A673 (cell line): Measurements from ENCODE around the gene MEA1. TPM values are rescaled to one million over a fixed set of nuclear protein-coding genes. Genes with fewer than 3 reads are reported as not detected.

Experiments
- Bru-seq: library from RNA; stranded (reverse); fragments of 400-500 nt; gene quantifications from one replicate; lab custom pipeline; 2021; lab: Mats Ljungman, UMichigan
- BruChase-seq, 2 experiments: library from RNA; stranded (reverse); fragments of 400-500 nt; gene quantifications; one replicate each; lab custom pipeline; 2021; lab: Mats Ljungman, UMichigan
- BruUV-seq: library from RNA; stranded (reverse); fragments of 400-500 nt; replicated peaks from 2 replicates; lab custom pipeline; 2021; lab: Mats Ljungman, UMichigan
- CTCF ChIA-PET: fragments of 300-600 bp; sonication (Branson Sonifier 250); formaldehyde crosslinking; loops from one replicate; lab custom pipeline; 2022; ENCODE audit warnings: antibody characterized with exemption; lab: Charles Lee
- POLR2A ChIA-PET: fragments of 300-600 bp; sonication (Branson Sonifier 250); formaldehyde crosslinking; loops from one replicate; lab custom pipeline; 2022; ENCODE audit warnings: antibody characterized with exemption; ENCODE audit not compliant: low non-redundant PET; lab: Charles Lee
- DNase-seq: peaks from one replicate; pipeline ENCODE4 v3.0.0-alpha.2; 2015; ENCODE audit warnings: low spot score
- H3K27ac ChIP-seq: fragments of 200-600 bp; sonication (generic); 2 replicates; pipeline ENCODE4 v1.5.1; 2016; ENCODE audit warnings: mixed run types, low read depth, mild to moderate bottlenecking, mixed read lengths, antibody characterized with exemption, low read length; ENCODE audit not compliant: poor library complexity, severe bottlenecking
- H3K27me3 ChIP-seq: fragments of 200-600 bp; sonication (generic); replicated peaks from 2 replicates; pipeline ENCODE4 v1.6.1; 2017; ENCODE audit warnings: mixed run types, low read depth, mild to moderate bottlenecking, mixed read lengths, antibody characterized with exemption, low read length; ENCODE audit not compliant: insufficient read depth, poor library complexity
- H3K36me3 ChIP-seq: fragments of 200-600 bp; sonication (generic); 2 replicates; pipeline ENCODE4 v1.6.1; 2016; ENCODE audit warnings: mixed run types, mild to moderate bottlenecking, mixed read lengths, antibody characterized with exemption, low read length; ENCODE audit not compliant: insufficient read depth, poor library complexity, severe bottlenecking
- H3K4me1 ChIP-seq: fragments of 200-600 bp; sonication (generic); 2 replicates; pipeline ENCODE4 v1.6.1; 2017; ENCODE audit warnings: mixed run types, mild to moderate bottlenecking, mixed read lengths, antibody characterized with exemption, low read length; ENCODE audit not compliant: insufficient read depth, poor library complexity, severe bottlenecking
- H3K4me3 ChIP-seq: fragments of 200-600 bp; sonication (generic); 2 replicates; pipeline ENCODE4 v1.5.1; 2016; ENCODE audit warnings: low read depth, mixed run types, mild to moderate bottlenecking, mixed read lengths, low read length; ENCODE audit not compliant: poor library complexity, severe bottlenecking
- H3K9me3 ChIP-seq: fragments of 200-600 bp; sonication (generic); 2 replicates; pipeline ENCODE4 v1.6.1; 2016; ENCODE audit warnings: mixed run types, low read depth, mild to moderate bottlenecking, mixed read lengths, antibody characterized with exemption, low read length; ENCODE audit not compliant: poor library complexity, severe bottlenecking
- CTCF ChIP-seq: fragments of 300-800, 200-600 bp; sonication (generic); conservative IDR thresholded peaks from 2 replicates; pipeline ENCODE4 v1.5.1; 2017; ENCODE audit warnings: low read depth, mild to moderate bottlenecking, antibody characterized with exemption, low read length, moderate library complexity, mixed read lengths
- EZH2 ChIP-seq: fragments of 200-600 bp; sonication (generic); IDR thresholded peaks from 2 replicates; pipeline ENCODE4 v1.6.1; 2017; ENCODE audit warnings: borderline replicate concordance, low read depth, mild to moderate bottlenecking, mixed read lengths, antibody characterized with exemption, low read length; ENCODE audit not compliant: poor library complexity, severe bottlenecking
- intact Hi-C: fragments of 100-400 bp; cut with micrococcal nuclease; formaldehyde crosslinking; loops from one replicate; pipeline ENCODE4 v1.10.0; 2022; ENCODE audit not compliant: unreplicated experiment
- long read RNA-seq: library from polyadenylated mRNA; stranded (forward); transcript quantifications from one replicate; pipeline ENCODE4 v2.0.0, GENCODE V29; 2022
- total RNA-seq: library from RNA; stranded (reverse); gene quantifications from 2 replicates; pipeline ENCODE4 v1.2.3, GENCODE V29; 2021

The MEA1 gene
- total RNA-seq (113 and 125 TPM in 2 replicates), Bru-seq, nascent RNA (percentile 73 among the genes with signal in this experiment), BruChase-seq, experiment 1, labeled RNA remaining after a 2-hour chase (percentile 72 among the genes with signal in this experiment), BruChase-seq, experiment 2, labeled RNA remaining after a 6-hour chase (percentile 79 among the genes with signal in this experiment)
- long read RNA-seq, transcript MEA1-204 (4 exons, 1,004 nt) = major isoform, 105 of 131 reads
- long read RNA-seq, transcript MEA1-202 (3 exons, 2,152 nt) = minor isoform, 13 of 131 reads
- long read RNA-seq, transcript MEA1-201 (4 exons, 1,089 nt) = minor isoform, 12 of 131 reads
- long read RNA-seq, partial matches to known transcripts = 1 of 131 reads
- long read RNA-seq, other reads (novel, unspliced or antisense) = 0 of 131 reads

GRCh38 chr6:43013843-43014433 lies at the start of gene MEA1, which contains the start of gene KLHDC3:
Gene MEA1, minus strand, starts transcription at chr6:43013946. Its CDS starts 133 bp downstream, at chr6:43013813.
Gene KLHDC3, plus strand, starts transcription at chr6:43014249. Its CDS starts 2,944 bp downstream, at chr6:43017193.
- Histone ChIP-seq H3K4me3 (peak within 1 kb of the TSS; percentile 82), H3K27ac (peak within 1 kb of the TSS; percentile 79), H3K4me1 (peaks cover 7% of the 10 kb centered on the region), H3K9me3 (no peaks in the 10 kb centered on the region), H3K36me3 (peaks cover 59% of the 10 kb centered on the region), H3K27me3 (no peaks in the 10 kb centered on the region)
- ChIA-PET CTCF (interaction anchor here (0.6 to 1.5 kb wide), 4 partner anchors 35 to 150 kb away, joined by 4 to 8 read pairs (median 5); partner anchors contain the start of genes PEX6 and PTK7), POLR2A (interaction anchor here (0.6 to 1.2 kb wide), 2 partner anchors 30 to 85 kb away, joined by 3 to 5 read pairs; partner anchors contain the start of genes CNPY3 and PPP2R5D)
- intact Hi-C loops = loop anchor here (5.0 kb wide), 1 partner anchor 112 kb away; no protein-coding TSS in a partner anchor
- no peak for TF ChIP-seq CTCF
- TF ChIP-seq EZH2 = no peak
- no TSS peak for BruUV-seq
- DNase-seq = peak; percentile 100

GRCh38 chr6:43062818-43063217 lies 49.1 kb upstream of the MEA1 start:
- H3K4me3 ChIP-seq = no peak overlapping the region
- intact Hi-C loops = no loop called here
- TF ChIP-seq EZH2 (no peak), CTCF (no peak)
- H3K36me3 ChIP-seq = no peaks in the 10 kb centered on the region
- BruUV-seq = no TSS peak
- DNase-seq = no peak
- no peaks in the 10 kb centered on the region for H3K27me3 ChIP-seq
- H3K27ac ChIP-seq = no peak overlapping the region
- H3K9me3 ChIP-seq = no peaks in the 10 kb centered on the region
- CTCF ChIA-PET = no interaction called here
- peaks cover 13% of the 10 kb centered on the region for H3K4me1 ChIP-seq
- POLR2A ChIA-PET = no interaction called here

- Histone ChIP-seq H3K27me3 (no peaks in the 10 kb centered on the region), H3K36me3 (no peaks in the 10 kb centered on the region), H3K4me1 (peaks cover 13% of the 10 kb centered on the region), H3K4me3 (no peak overlapping the region), H3K9me3 (no peaks in the 10 kb centered on the region), H3K27ac (no peak overlapping the region)
- CTCF ChIA-PET = no interaction called here
- POLR2A ChIA-PET = no interaction called here
- no peak for TF ChIP-seq CTCF
- no peak for TF ChIP-seq EZH2
- intact Hi-C loops = no loop called here
- BruUV-seq = no TSS peak
- DNase-seq = no peak
Observed at GRCh38 chr6:43061861-43062260, 48.1 kb upstream of the MEA1 start.
